Measurements from ENCODE around the gene RAVER2. TPM values are rescaled to one million over a fixed set of nuclear protein-coding genes. Genes with fewer than 3 reads are reported as not detected.
A peak's percentile ranks its signal among the peaks of the same experiment; 100 is the strongest.

Gene RAVER2
- polyA plus RNA-seq, 3 donors: 0.38 to 1.3 (median 0.69) TPM

DNA sequence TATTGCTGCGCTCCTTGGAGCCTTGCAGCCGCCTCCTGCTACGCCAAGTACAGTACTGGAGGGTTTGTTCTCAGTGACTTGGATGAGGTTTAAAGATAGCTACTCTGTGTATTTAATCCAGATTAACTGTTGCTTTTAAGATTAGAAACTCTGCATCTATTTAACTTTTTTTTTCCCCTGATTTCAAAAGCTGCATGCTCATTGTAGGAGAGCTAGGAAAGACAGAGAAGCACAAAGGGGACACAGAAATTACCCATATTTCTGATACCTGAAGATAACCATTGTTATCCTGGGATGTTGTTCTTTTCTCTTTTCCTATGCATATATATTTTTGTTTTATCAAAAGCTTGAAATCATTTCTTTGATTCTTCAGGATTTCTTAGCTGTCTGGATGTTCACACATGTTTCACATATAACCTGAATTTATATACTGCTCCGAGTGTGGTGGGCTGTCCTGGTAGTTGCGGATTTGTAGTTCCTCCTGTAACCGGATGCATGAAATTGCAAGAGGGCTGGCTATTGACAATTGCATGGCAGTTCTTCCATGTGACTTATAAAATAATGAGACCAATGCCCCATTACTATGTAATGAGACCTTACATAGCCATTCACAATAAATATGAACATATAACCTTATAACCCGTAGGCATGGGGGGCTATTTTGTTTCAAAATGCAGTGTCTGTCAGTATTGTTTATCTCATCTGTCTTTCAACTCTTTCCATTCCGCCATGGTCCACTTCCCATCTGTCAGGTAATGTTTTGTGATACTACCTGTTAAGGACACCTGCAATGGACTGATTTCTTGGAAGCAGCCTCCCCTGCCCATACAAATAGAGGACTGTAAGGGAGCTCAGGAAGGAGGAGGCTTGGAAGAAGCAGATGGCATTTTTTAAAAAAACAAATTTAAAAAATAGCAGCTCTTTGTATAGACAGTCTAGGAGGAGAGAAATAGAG, 1.4 kb downstream of the RAVER2 start:
- H3K9ac ChIP-seq (ENCODE audit: insufficient read depth, low read length, poor library complexity, severe bottlenecking): peak overlapping the region; percentile 64

More for the DNA sequence above, 1.4 kb downstream of the RAVER2 start:
- intact Hi-C loops (cut with micrococcal nuclease): no loop called here
- Histone ChIP-seq H3K4me1 (ENCODE audit: control insufficient read depth in 1 of 2, insufficient read depth in 2 of 2, low read length in 2 of 2) (peaks cover 19 to 22% of the 10 kb centered on the region in 2 donors), H2AFZ (ENCODE audit: insufficient read depth, low read depth, low read length, poor library complexity, severe bottlenecking) (peak overlapping the region; percentile 95), H4K20me1 (ENCODE audit: insufficient read depth, low read length) (no peaks in the 10 kb centered on the region), H3K9me3 (replicated peaks in 1 of 2; ENCODE audit: control insufficient read depth in 1 of 2, insufficient read depth in 1 of 2, low read length in 2 of 2) (no peaks in the 10 kb centered on the region), H3K79me2 (ENCODE audit: insufficient read depth, low read length) (no peaks in the 10 kb centered on the region), H3K27ac (ENCODE audit: low read depth in 1 of 2, low read length in 2 of 2) (no peak overlapping the region), H3K4me3 (replicated peaks in 1 of 3; ENCODE audit: low read depth in 2 of 3, low read length in 3 of 3) (peak overlapping the region; percentile 56 to 91 (median 90)), H3K4me2 (replicated peaks; ENCODE audit: extremely low read depth, low read length, poor library complexity, severe bottlenecking) (peak overlapping the region; percentile 99), H3K27me3 (ENCODE audit: control insufficient read depth in 2 of 2, insufficient read depth in 2 of 2, low read length in 2 of 2) (peaks cover 0 to 11% of the 10 kb centered on the region in 2 donors), H3K36me3 (replicated peaks in 1 of 2; ENCODE audit: control insufficient read depth in 1 of 2, insufficient read depth in 2 of 2, low read length in 2 of 2) (no peaks in the 10 kb centered on the region)
- no CpG with 5 or more reads among the region's 8 CpGs for WGBS (ENCODE audit: insufficient coverage)
- H3K4me3 Mint-ChIP-seq: peak overlapping the region; percentile 91 to 95
- H3K27me3 Mint-ChIP-seq (ENCODE audit: low read depth in 3 of 3): peaks cover 3 to 10% (median 4%) of the 10 kb centered on the region in 3 donors
- H3K36me3 Mint-ChIP-seq: no peaks in the 10 kb centered on the region
- H3K4me1 Mint-ChIP-seq: peaks cover 21% of the 10 kb centered on the region
- no peak overlapping the region for H3K27ac Mint-ChIP-seq
- H3K9me3 Mint-ChIP-seq: peaks cover 0 to 2% (median 0%) of the 10 kb centered on the region in 7 donors
- TF ChIP-seq CTCF (IDR thresholded peaks at IDR 0.05): no peak
- DNase-seq: peak in 1 of 3 donors; percentile 13

Measured in CD14-positive monocyte (primary cell).